ENCODE measurements around the gene TRIO. TPM values are rescaled to one million over a fixed set of nuclear protein-coding genes. Genes with fewer than 3 reads are reported as not detected.

TRIO gene
- total RNA-seq, 1 donor from 2014 or later, result 170 TPM

DNA sequence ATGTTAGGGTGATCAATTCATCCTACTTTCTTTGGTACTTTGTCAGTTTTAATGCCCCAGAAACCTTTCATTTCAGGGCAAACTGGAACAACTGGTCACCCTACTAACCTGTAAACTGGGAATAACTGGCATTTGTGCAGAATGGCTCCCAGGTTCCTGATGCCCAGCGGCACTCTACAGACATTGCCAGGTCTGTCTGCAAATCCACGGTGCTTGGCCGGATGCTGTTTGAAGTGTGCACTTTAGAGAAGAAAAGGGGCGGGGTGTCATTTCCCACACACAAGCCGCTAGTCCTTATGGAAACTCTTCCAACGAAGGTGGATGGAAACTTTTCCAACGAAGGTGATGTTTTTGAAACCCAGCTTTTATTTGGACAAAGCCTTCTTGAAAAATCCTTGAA is 388.5 kb downstream of the TRIO start:
- no peak for DNase-seq (ENCODE audit: low read depth)
- TF ChIP-seq, protein P1, sequence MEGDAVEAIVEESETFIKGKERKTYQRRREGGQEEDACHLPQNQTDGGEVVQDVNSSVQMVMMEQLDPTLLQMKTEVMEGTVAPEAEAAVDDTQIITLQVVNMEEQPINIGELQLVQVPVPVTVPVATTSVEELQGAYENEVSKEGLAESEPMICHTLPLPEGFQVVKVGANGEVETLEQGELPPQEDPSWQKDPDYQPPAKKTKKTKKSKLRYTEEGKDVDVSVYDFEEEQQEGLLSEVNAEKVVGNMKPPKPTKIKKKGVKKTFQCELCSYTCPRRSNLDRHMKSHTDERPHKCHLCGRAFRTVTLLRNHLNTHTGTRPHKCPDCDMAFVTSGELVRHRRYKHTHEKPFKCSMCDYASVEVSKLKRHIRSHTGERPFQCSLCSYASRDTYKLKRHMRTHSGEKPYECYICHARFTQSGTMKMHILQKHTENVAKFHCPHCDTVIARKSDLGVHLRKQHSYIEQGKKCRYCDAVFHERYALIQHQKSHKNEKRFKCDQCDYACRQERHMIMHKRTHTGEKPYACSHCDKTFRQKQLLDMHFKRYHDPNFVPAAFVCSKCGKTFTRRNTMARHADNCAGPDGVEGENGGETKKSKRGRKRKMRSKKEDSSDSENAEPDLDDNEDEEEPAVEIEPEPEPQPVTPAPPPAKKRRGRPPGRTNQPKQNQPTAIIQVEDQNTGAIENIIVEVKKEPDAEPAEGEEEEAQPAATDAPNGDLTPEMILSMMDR (conservative IDR thresholded peaks at IDR 0.05; ENCODE audit: low read depth, low read length), result no peak
- no peak overlapping the region for H3K4me3 ChIP-seq (ENCODE audit: low read depth, low read length)

DNA sequence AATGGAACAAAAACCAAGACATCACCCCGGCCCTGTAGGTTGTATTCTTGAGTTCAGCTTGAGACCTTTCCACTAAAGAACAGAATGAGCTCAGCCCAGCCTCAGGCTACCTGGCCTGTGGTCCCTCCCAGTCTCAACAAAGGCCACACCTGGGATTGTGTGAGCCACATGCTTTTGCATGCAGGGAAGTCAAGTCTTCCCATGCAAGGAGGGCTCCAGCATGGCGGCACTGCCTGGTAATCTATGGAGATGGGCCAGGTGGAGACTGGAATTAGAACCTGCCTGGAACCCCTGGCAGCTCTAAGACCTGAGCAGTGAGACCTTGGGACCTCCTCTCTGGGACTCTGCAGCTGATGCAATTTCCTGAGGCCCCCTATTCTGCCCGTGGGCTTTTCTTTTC is 389.0 kb downstream of the TRIO start:
- TF ChIP-seq, protein P1 (conservative IDR thresholded peaks at IDR 0.05; ENCODE audit: low read depth, low read length), result no peak
- DNase-seq (ENCODE audit: low read depth), result no peak
- H3K4me3 ChIP-seq (ENCODE audit: low read depth, low read length), result no peak overlapping the region

DNA sequence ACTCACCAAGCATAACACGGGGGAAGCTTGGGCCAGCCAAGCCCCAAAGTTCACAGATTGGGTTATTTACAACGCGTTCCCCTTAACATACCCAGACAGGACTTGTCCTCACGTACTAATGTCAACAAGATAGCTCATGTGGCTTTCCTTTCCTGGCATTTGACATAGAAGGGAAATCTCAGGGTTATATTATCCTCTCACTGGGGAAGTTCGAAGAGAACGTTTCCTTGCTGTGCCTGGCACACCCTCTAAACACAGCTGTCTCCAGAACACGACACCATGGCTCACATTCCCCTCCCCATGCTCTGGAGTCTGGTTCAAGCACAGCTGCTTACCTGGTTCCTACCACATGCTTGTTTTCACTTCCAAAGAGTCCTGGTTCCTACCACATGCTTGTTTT is 391.6 kb downstream of the TRIO start:
- no peak for DNase-seq (ENCODE audit: low read depth)
- H3K4me3 ChIP-seq (ENCODE audit: low read depth, low read length), result no peak overlapping the region
- TF ChIP-seq, protein P1 (conservative IDR thresholded peaks at IDR 0.05; ENCODE audit: low read depth, low read length), result no peak

DNA sequence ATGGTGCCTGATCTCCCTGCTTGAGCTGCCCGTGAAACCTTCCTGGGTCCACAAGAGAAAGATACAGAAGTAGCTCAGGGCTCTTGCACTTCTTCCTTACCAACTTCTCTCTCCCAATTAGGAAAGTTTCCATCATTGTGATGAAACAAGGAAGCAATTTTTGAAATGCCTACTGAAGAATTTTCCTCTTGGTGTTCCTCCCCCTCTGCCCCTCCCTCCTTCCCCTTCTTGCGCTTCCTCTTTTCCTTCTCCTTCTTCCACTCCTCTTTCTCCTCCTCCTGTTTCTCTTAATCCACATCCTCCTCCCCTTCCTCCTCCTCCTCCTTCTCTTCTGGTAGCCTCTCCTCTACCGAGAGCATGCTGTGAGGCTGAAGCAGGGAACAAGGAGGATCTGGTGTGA is 402.2 kb downstream of the TRIO start:
- no peak overlapping the region for H3K4me3 ChIP-seq (ENCODE audit: low read depth, low read length)
- DNase-seq (ENCODE audit: low read depth), result no peak
- TF ChIP-seq, protein P1 (conservative IDR thresholded peaks at IDR 0.05; ENCODE audit: low read depth, low read length), result no peak

DNA sequence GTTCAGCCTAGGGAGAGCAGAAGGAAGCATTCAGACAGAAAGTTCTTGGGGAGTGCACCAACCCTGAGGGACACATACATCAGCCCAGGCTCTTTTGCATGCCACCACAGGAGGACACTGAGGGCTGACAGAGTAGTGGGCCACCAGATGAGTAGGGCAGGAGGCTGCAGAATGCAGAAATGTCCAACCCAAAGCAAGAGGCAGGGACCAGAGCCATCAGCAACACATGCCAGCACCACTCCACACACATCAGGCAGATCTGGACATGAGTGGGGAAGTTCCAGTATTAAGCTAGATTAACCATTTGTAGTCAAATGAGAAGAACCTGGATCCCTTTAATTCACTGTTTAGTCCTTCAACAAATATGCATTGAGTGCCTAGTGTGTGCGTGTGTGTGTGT is 402.7 kb downstream of the TRIO start:
- TF ChIP-seq, protein P1 (conservative IDR thresholded peaks at IDR 0.05; ENCODE audit: low read depth, low read length), result no peak

DNA sequence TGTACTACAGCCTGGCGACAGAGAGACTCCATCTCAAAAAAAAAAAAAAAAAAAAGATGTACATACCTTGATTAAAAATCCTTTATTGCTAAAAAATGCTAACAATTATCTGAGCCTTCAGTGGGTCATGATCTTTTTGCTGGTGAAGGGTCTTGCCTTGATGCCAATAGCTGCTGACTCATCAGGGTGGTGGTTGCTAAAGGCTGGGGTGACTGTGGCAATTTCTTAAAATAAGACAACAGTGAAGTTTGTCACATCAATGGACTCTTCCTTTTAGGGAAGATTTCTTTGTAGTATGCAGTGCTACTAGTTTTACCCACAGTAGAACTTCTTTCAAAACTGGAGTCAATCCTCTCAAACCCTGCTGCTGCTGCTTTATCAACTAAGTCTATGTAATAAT is 404.5 kb downstream of the TRIO start:
- no peak overlapping the region for H3K4me3 ChIP-seq (ENCODE audit: low read depth, low read length)
- no peak for DNase-seq (ENCODE audit: low read depth)
- TF ChIP-seq, protein P1 (conservative IDR thresholded peaks at IDR 0.05; ENCODE audit: low read depth, low read length), result no peak

More for the DNA sequence above, 402.7 kb downstream of the TRIO start:
- no peak for DNase-seq (ENCODE audit: low read depth)
- H3K4me3 ChIP-seq (ENCODE audit: low read depth, low read length), result no peak overlapping the region

DNA sequence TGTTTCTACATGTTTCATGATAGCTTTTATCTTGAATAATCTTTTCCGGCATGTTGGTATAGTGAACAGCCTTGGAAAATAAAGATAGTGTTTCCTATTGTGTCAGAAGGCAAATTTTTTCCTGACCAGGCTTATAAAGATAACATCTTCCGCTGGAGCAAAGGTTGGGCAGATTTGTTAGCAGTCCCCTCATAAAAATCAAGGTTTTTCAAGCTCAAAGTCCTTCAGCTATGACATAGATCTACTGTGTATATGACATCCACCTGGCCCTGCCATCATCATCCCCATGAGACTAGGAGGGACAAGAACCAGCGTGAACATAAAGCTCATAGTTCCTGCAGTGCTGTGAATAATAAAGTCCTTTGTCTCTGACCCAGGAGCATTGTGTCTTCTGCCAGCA is 408.1 kb downstream of the TRIO start:
- H3K4me3 ChIP-seq (ENCODE audit: low read depth, low read length), result no peak overlapping the region
- DNase-seq (ENCODE audit: low read depth), result no peak

More for the DNA sequence above, 408.1 kb downstream of the TRIO start:
- TF ChIP-seq, protein P1 (conservative IDR thresholded peaks at IDR 0.05; ENCODE audit: low read depth, low read length), result no peak
